ENCODE measurements around the gene ZNF575. TPM values are rescaled to one million over a fixed set of nuclear protein-coding genes. Genes with fewer than 3 reads are reported as not detected.

ZNF575 gene
- total RNA-seq, 1 experiment from 2014 or later = 0.35 TPM

DNA sequence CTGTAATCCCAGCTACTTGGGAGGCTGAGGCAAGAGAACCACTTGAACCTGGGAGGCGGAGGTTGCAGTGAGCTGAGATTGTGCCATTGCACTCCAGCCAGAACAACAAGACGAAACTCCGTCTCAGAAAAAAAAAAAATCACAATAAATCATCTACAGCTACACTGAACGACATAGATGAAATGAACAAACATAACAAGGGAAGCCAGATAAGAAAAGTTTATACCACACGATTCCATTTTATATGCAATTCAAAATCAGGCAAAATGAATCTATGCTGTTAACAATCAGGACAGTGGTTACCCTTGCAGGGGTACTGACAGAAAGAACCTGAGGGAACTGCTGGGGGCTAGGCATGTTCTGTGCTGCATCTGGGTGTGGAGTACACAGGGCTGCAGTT is 36.7 kb downstream of the ZNF575 start:
- DNase-seq (ENCODE audit: extremely low read depth, low read depth) = no peak

DNA sequence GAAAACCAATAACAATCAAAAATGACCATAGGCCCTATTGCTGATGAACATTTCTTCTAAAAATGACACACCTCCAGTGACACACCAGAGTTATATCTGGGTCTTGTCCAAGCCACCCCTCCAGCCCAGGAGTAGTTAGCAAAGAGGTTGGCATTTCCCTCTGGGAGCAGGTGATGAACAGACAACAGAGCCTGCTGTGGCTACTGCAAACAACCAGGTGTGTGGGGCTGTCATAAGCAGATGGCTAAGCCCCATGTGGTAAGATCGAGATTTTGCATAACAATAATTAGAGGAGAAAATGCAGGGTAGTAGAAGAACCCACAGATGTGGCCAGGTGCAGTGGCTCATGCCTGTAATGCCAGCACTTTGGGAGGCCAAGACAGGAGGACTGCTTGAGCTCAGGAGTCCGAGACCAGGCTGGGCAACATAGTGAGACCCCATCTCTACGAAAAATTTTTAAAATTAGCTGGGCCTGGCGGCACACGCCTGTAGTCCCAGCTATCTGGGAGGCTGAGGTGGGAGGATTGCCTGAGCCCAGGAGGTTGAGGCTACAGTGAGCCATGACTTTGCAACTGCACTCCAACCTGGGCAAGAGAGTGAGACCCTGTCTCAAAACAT is 37.3 kb downstream of the ZNF575 start:
- DNase-seq (ENCODE audit: extremely low read depth, low read depth) = no peak

DNA sequence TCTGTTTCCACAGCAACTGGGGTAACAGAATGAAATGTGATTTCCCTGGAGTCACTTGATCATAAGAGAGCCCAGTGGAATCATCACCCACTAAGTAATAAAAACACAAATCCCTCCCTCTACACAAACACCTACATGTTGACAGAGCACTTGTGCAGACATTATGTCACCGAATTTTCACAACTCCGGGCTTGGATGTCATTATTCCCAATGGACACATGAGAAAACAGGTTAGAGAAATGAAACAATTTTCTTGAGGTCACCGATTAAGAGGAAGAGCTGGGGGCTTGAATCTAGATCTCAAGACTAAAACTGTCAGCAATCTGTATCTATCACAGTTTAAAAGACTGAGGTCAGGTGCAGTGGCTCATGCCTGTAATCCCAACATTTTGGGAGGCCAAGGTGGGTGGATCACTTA is 39.2 kb downstream of the ZNF575 start:
- no peak for DNase-seq (ENCODE audit: extremely low read depth, low read depth)

DNA sequence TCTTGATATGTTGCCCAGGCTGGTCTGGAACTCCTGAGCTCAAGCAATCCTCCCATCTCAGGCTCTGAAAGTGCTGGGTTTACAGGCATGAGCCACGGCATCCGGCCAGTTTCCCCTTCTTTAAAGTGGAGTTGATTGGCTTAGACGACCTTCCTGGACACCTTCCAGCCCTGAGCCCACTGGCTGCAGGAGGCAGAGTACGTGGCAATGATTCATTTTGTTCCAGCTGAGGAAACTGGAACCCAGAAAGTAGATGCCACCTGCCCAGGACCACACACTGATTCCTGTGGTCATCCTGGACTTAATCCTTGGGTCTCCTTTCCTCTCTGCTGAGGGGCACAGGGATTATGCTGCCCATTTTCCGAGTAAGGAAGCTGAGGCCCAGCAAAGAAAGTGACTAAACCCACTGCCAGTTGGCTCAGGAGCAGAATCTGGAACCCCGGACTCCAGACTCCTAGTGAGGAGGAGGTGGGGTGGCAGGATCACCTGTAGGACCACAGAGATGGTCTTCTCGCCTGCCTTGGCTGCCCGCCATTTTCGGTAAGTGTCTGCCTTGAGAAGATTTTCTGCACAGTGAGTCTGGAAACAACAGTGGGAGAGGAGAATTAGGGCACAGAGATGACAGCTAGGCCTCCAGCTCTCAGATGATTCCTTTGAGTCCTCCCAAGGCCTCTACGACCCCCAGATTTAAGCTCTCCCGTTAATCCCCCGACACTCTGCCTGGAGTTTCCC is 41.6 kb downstream of the ZNF575 start:
- no peak for DNase-seq (ENCODE audit: extremely low read depth, low read depth)

DNA sequence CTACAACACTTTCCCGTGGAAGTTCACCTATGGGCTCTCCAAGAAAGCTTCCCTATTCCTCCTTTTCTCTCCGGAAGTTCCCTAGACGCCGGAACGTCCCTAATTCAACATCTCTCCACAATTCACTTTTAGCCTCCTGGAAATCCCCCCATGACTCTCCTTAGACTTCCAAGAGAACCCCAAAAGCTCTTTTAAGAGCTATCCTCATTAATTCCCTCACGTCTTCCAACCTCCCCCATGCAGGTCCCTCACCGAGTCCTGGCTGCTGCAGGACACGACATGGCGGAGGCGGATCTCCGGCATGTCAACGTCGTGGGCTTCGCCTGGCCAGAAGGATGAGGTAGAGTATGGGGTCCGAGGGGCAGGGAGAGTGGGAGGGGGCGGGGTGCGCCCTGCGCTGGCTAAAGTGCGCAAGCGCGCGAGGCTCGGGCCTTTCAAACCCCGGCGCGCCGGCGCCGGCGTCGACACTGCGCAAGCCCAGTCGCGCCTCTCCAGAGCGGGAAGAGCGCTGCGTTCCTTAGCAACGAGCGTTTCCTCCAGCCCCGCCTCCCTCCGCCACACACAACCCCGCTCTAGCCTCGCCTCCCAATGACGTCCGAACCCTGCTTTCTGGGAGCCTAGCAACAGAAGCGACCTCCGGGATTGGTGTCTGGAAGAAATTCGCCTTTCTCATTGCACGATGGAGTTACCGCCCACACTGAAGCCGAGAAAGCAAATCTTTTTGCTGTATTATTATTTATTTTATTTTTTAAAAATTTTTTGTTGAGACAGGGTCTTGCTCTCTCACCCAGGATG is 42.4 kb downstream of the ZNF575 start, which contains the start of the genes PINLYP and XRCC1:
Gene PINLYP, plus strand, starts transcription at position 646 of the 795 bp plus-strand sequence. CDS start 1,391 bp downstream, outside the sequence.
Gene XRCC1, minus strand, starts transcription at position 372 of the 795 bp plus-strand sequence. Its CDS starts 69 bp downstream, at position 303.
- DNase-seq (ENCODE audit: extremely low read depth, low read depth) = peak; percentile 97

DNA sequence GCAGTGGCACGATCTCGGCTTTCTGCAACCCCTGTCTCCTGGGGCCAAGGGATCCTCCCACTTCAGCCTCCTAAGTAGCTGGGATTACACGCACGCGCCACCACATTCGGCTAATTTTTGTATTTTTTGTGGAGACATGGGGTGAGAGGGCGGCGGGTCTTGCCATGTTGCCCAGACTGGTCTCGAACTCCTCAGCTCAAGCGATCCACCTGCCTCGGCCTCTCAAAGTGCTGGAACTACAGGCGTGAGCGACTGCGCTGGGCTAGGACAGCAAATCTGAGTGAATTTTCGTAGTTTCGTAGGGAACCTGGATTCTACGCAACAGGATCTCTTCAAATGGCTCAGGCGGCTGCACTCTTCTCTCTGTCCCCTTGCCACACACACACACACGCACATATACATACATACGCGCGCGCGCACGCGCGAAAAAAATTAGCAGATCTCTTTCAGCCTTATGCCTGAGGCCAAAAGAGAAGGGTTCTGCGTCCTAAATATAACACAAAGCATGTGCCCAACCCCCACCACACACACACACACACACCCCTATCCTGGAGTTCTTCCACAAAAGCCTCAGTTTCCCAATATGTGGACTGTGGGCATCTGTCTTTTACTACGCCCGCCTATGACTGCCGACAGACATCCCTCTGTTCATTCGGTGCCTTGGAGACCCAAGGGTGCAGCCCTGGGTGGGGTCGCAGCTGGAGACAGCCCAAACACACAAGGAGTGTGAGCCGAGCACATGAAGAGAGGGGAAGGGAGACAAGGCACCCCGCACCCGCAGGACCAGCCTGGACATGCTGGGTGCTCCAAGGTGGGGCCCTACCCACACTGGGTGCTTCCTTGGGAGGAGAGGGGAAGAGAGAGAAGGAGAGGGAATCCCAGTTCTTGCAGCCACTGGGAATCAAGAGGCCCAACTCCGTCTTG is 43.2 kb downstream of the ZNF575 start:
- DNase-seq (ENCODE audit: extremely low read depth, low read depth) = no peak

DNA sequence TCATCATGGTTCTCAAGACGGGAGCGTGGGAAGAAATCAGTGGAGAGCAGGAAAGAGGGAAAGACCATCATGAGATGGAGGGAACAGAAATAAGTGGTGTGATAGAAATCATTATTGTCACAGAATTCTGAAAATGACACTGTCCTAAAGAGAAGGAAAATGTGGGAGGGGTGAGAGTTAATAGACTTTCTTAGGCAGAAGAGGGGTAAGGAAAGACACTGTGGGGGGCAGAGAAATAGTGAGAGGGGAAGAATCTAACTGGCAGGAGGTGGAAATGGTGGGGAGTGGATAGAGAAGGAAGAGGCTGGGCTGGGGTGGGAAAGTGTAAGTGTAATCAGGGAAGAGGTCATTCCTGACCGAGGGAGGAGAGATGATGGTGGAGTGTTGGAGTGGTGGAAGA is 45.8 kb downstream of the ZNF575 start:
- DNase-seq (ENCODE audit: extremely low read depth, low read depth) = no peak

DNA sequence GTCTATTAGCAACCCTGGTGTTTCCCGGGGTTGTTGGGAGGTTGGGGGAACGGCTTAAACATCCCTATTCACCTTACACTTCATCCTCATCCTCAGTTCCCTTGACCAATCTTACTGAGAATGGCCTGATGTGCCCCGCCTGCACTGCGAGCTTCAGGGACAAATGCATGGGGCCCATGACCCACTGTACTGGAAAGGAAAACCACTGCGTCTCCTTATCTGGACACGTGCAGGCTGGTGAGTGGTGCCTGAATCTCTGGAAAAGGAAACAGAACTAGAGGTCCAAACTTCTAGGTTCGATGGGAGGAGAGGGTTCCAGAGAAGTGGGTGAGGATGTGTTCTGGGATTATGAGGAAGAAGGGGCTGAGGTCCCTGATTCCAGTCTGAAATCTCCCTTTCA is 48.5 kb downstream of the ZNF575 start:
- DNase-seq (ENCODE audit: extremely low read depth, low read depth) = no peak

DNA sequence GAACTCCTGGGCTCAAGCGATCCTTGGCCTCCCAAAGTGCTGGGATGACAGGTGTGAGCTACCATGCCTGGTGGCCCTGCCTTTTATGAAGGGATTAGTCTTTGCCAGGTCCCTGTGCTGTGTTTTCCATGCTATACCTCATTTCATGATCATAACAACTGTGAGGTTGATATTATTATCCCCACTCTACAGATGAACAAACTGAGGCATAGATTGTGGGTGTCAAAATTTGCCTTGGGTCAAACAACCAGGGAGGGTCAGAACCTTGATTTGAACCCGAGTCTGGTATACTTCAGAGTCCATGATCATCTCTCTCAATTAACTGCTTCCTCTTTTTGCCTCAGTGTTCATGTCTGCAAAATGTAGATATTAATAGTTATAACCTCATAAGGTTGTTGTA is 49.5 kb downstream of the ZNF575 start:
- no peak for DNase-seq (ENCODE audit: extremely low read depth, low read depth)

DNA sequence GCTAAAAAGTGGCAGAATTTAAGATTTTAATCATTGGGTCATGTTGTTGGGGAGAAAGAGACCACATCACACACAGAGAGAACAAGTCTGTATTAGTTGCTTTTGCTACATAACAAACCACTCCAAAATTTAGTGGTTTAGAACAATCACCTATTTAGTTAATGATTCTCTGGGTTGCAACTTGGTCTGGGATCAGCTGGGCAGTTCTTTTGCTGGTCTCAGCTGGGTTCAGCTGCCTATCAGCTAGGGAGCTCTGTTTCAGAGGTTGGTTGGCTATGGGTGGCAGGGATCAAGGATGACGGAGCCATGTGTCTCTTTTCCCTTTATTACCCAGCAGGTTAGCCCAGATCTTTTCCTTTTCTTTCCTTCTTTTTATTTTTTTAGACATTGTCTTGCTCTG is 51.5 kb downstream of the ZNF575 start:
- no peak for DNase-seq (ENCODE audit: extremely low read depth, low read depth)

Other genes starting within 250 kb of the ZNF575 start
- not detected in 2 replicates for gene CD177, start 179.5 kb upstream of the ZNF575 start, total RNA-seq (2014; rRNA removed; shearing (Covaris generic))
- gene TEX101, start 118.3 kb upstream of the ZNF575 start, total RNA-seq (2014; rRNA removed; shearing (Covaris generic)) = not detected in 2 replicates
- gene LYPD3, start 67.6 kb upstream of the ZNF575 start, total RNA-seq (2014; rRNA removed; shearing (Covaris generic)) = 0.05 and 0.29 TPM in 2 replicates
- 11.4 and 14.3 TPM in 2 replicates for gene PHLDB3, start 28.4 kb upstream of the ZNF575 start, total RNA-seq (2014; rRNA removed; shearing (Covaris generic))
- gene ETHE1, start 6.0 kb upstream of the ZNF575 start, total RNA-seq (2014; rRNA removed; shearing (Covaris generic)) = 32.5 and 39.0 TPM in 2 replicates
- 13.5 and 17.9 TPM in 2 replicates for gene XRCC1, start 42.3 kb downstream of the ZNF575 start, total RNA-seq (2014; rRNA removed; shearing (Covaris generic))
- not detected in 2 replicates for gene PINLYP, start 42.6 kb downstream of the ZNF575 start, total RNA-seq (2014; rRNA removed; shearing (Covaris generic))
- gene IRGQ, start 62.9 kb downstream of the ZNF575 start, total RNA-seq (2014; rRNA removed; shearing (Covaris generic)) = 5.7 and 8.1 TPM in 2 replicates
- gene ZNF576, start 63.4 kb downstream of the ZNF575 start, total RNA-seq (2014; rRNA removed; shearing (Covaris generic)) = 4.4 and 4.6 TPM in 2 replicates
- gene SRRM5, start 78.9 kb downstream of the ZNF575 start, total RNA-seq (2014; rRNA removed; shearing (Covaris generic)) = 0.10 and 0.55 TPM in 2 replicates
- 15.4 and 17.5 TPM in 2 replicates for gene ZNF428, start 86.4 kb downstream of the ZNF575 start, total RNA-seq (2014; rRNA removed; shearing (Covaris generic))
- 3.1 and 5.9 TPM in 2 replicates for gene CADM4, start 106.7 kb downstream of the ZNF575 start, total RNA-seq (2014; rRNA removed; shearing (Covaris generic))
- gene PLAUR, start 137.0 kb downstream of the ZNF575 start, total RNA-seq (2014; rRNA removed; shearing (Covaris generic)) = 153 and 174 TPM in 2 replicates
- not detected in 2 replicates for gene IRGC, start 182.9 kb downstream of the ZNF575 start, total RNA-seq (2014; rRNA removed; shearing (Covaris generic))
- gene SMG9, start 221.8 kb downstream of the ZNF575 start, total RNA-seq (2014; rRNA removed; shearing (Covaris generic)) = 20.9 and 21.8 TPM in 2 replicates
- 22.9 and 23.5 TPM in 2 replicates for gene KCNN4, start 247.8 kb downstream of the ZNF575 start, total RNA-seq (2014; rRNA removed; shearing (Covaris generic))